Gastroesophageal sphincter (tissue), 3 donors: ENCODE measurements around the gene CAMKMT.

Experiments
- CTCF ChIP-seq, 4 experiments: fragments of 200-600 bp in 2 of 4; fragments of 450-650 bp in 2 of 4; sonication (generic) in 1 of 4; IDR thresholded peaks; one replicate each; pipeline ENCODE4 v1.5.1; 2017 to 2019; ENCODE audit warnings: antibody characterized with exemption in 4 of 4, mild to moderate bottlenecking in 2 of 4, moderate library complexity in 2 of 4
- EP300 ChIP-seq: sonication (generic); formaldehyde crosslinking; IDR thresholded peaks from one replicate; pipeline ENCODE4 v1.6.1; 2017; ENCODE audit warnings: antibody characterized with exemption, mild to moderate bottlenecking
- POLR2A ChIP-seq, 2 donors: fragments of 450-650 bp; IDR thresholded peaks; one replicate each; pipeline ENCODE4 v1.6.1; 2017; ENCODE audit warnings: antibody characterized with exemption in 2 of 2, mild to moderate bottlenecking in 2 of 2, moderate library complexity in 1 of 2
- POLR2AphosphoS5 ChIP-seq: sonication (generic); formaldehyde crosslinking; IDR thresholded peaks from one replicate; pipeline ENCODE4 v1.6.1; 2017; ENCODE audit warnings: antibody characterized with exemption

- TF ChIP-seq EP300: no peak
- no peak for TF ChIP-seq CTCF (IDR thresholded peaks at IDR 0.05)
- TF ChIP-seq POLR2AphosphoS5: no peak
- TF ChIP-seq POLR2A (IDR thresholded peaks at IDR 0.05): no peak
Measured at GRCh38 chr2:44707945-44708660, 346.4 kb downstream of the CAMKMT start.
